HCT116 (cell line): ENCODE measurements around the gene GOLGA7B. TPM values are rescaled to one million over a fixed set of nuclear protein-coding genes. Genes with fewer than 3 reads are reported as not detected.

Experiments used
- ATAC-seq: fragments of 200-7000 bp; cut with Tn5 transposase; 2 replicates; pipeline ENCODE4 v1.9.1; 2020; ENCODE audit warnings: mild to moderate bottlenecking, moderate library complexity
- BruUV-seq: library from RNA; stranded (reverse); fragments of 400-500 nt; replicated peaks from 2 replicates; lab custom pipeline; 2021; lab: Mats Ljungman, UMichigan
- CTCF ChIA-PET: fragments of 300-600 bp; sonication (Branson Sonifier 250); formaldehyde crosslinking; loops from one replicate; lab custom pipeline; 2021; ENCODE audit warnings: antibody characterized with exemption; lab: Charles Lee
- POLR2A ChIA-PET: fragments of 300-600, 350-600 bp; sonication (Branson Sonifier 250); formaldehyde crosslinking; loops from one replicate; lab custom pipeline; 2021; ENCODE audit warnings: antibody characterized with exemption; lab: Charles Lee
- RAD21 ChIA-PET, 2 experiments: fragments of 300-600 bp; sonication (Branson Sonifier 250); formaldehyde crosslinking; loops; one replicate each; lab custom pipeline; 2023; ENCODE audit warnings: low total read pairs in 2 of 2; ENCODE audit not compliant: uncharacterized antibody in 2 of 2, unreplicated experiment in 2 of 2, low non-redundant PET in 1 of 2; lab: Charles Lee
- DNase-seq: peaks from one replicate; pipeline ENCODE4 v3.0.0-alpha.2; 2010; ENCODE audit warnings: low read depth, low spot score
- H2AFZ ChIP-seq: fragments of 200-600 bp; shearing (Covaris generic), sonication (generic); 2 replicates; pipeline ENCODE4 v1.6.1; 2017; ENCODE audit warnings: low read depth, mixed run types, mixed read lengths, antibody characterized with exemption, low read length; ENCODE audit not compliant: poor library complexity, severe bottlenecking
- H3K27ac ChIP-seq: 2 replicates; pipeline ENCODE4 v1.5.1; 2012; ENCODE audit warnings: low read depth, low read length
- H3K27me3 ChIP-seq: fragments of 200-600 bp; sonication (generic); 2 replicates; pipeline ENCODE4 v1.6.1; 2016; ENCODE audit warnings: mixed run types, low read length, mixed read lengths; ENCODE audit not compliant: insufficient read depth
- H3K36me3 ChIP-seq, 2 experiments: fragments of 200-500 bp in 1 of 2; fragments of 200-600 bp in 1 of 2; sonication (Bioruptor generic) in 1 of 2; sonication (generic) in 1 of 2; 2 replicates each; pipeline versions ENCODE4 v1.5.1 to v1.6.1; 2014 to 2016; ENCODE audit warnings: low read length in 2 of 2, inconsistent platforms in 1 of 2, mixed read lengths in 1 of 2, mixed run types in 1 of 2; ENCODE audit not compliant: insufficient read depth in 2 of 2, control insufficient read depth in 1 of 2
- H3K4me1 ChIP-seq, 2 experiments: fragments of 200-600 bp in 1 of 2; sonication (generic) in 1 of 2; 2 replicates each; pipeline versions ENCODE4 v1.5.1 to v1.6.1; 2012 to 2017; ENCODE audit warnings: low read length in 2 of 2, inconsistent platforms in 1 of 2, mild to moderate bottlenecking in 1 of 2, mixed read lengths in 1 of 2, mixed run types in 1 of 2, moderate library complexity in 1 of 2; ENCODE audit not compliant: insufficient read depth in 2 of 2, control insufficient read depth in 1 of 2
- H3K4me2 ChIP-seq: fragments of 200-600 bp; sonication (generic); 2 replicates; pipeline ENCODE4 v1.6.1; 2017; ENCODE audit warnings: mixed run types, low read length, mixed read lengths
- H3K4me3 ChIP-seq, 2 experiments: fragments of 200-600 bp in 1 of 2; sonication (generic) in 1 of 2; replicated peaks in 1 of 2; 2 replicates each; pipeline ENCODE4 v1.5.1; 2011 to 2016; ENCODE audit warnings: low read length in 2 of 2, control low read depth in 1 of 2, low read depth in 1 of 2, mild to moderate bottlenecking in 1 of 2, mixed read lengths in 1 of 2, mixed run types in 1 of 2
- H3K79me2 ChIP-seq: fragments of 200-600 bp; sonication (generic); 2 replicates; pipeline ENCODE4 v1.6.1; 2017; ENCODE audit warnings: mild to moderate bottlenecking, mixed run types, low read length, moderate library complexity, mixed read lengths; ENCODE audit not compliant: insufficient read depth
- H3K9ac ChIP-seq: fragments of 200-600 bp; sonication (generic); 2 replicates; pipeline ENCODE4 v1.6.1; 2016; ENCODE audit warnings: low read length, mixed read lengths
- H3K9me2 ChIP-seq: fragments of 200-600 bp; sonication (generic), shearing (Covaris generic); 2 replicates; pipeline ENCODE4 v1.6.1; 2017; ENCODE audit warnings: mixed run types, mild to moderate bottlenecking, moderate library complexity; ENCODE audit not compliant: insufficient read depth
- H3K9me3 ChIP-seq, 2 experiments: fragments of 200-500 bp in 1 of 2; fragments of 200-600 bp in 1 of 2; sonication (Bioruptor generic) in 1 of 2; sonication (generic) in 1 of 2; 2 replicates each; pipeline ENCODE4 v1.6.1; 2014 to 2017; ENCODE audit warnings: low read length in 2 of 2, mixed read lengths in 2 of 2, inconsistent platforms in 1 of 2, low read depth in 1 of 2, mild to moderate bottlenecking in 1 of 2, mixed run types in 1 of 2, moderate library complexity in 1 of 2; ENCODE audit not compliant: control insufficient read depth in 1 of 2, insufficient read depth in 1 of 2
- H4K20me1 ChIP-seq: fragments of 200-600 bp; sonication (generic), shearing (Covaris generic); 2 replicates; pipeline ENCODE4 v1.6.1; 2017; ENCODE audit warnings: mixed run types, mild to moderate bottlenecking, moderate library complexity; ENCODE audit not compliant: insufficient read depth
- CBX3 ChIP-seq: IDR thresholded peaks from 2 replicates; pipeline ENCODE4 v1.6.1; 2012; ENCODE audit warnings: low read depth
- CEBPB ChIP-seq: IDR thresholded peaks from 2 replicates; pipeline ENCODE4 v1.6.1; 2012; ENCODE audit warnings: low read depth
- CTCF ChIP-seq, 3 experiments: fragments of 200-600 bp in 1 of 3; sonication (generic) in 1 of 3; IDR thresholded peaks in 2 of 3; conservative IDR thresholded peaks in 1 of 3; 2 replicates each; pipeline ENCODE4 v1.5.1; 2012 to 2017; ENCODE audit warnings: low read depth in 2 of 3, low read length in 2 of 3, antibody characterized with exemption in 1 of 3, borderline replicate concordance in 1 of 3, control low read depth in 1 of 3, mild to moderate bottlenecking in 1 of 3, mixed read lengths in 1 of 3, mixed run types in 1 of 3, moderate library complexity in 1 of 3; ENCODE audit not compliant: insufficient read depth in 1 of 3
- EZH2 ChIP-seq: fragments of 200-600 bp; sonication (generic); IDR thresholded peaks from 2 replicates; pipeline ENCODE4 v1.6.1; 2017; ENCODE audit warnings: antibody characterized with exemption, mixed run types
- EZH2phosphoT487 ChIP-seq: fragments of 200-600 bp; IDR thresholded peaks from 2 replicates; pipeline ENCODE4 v1.6.1; 2018; ENCODE audit warnings: antibody characterized with exemption, borderline replicate concordance
- FOSL1 ChIP-seq: IDR thresholded peaks from 2 replicates; pipeline ENCODE4 v1.6.1; 2012; ENCODE audit warnings: low read depth
- JUND ChIP-seq: IDR thresholded peaks from 2 replicates; pipeline ENCODE4 v1.6.1; 2012
- POLR2A ChIP-seq: IDR thresholded peaks from 2 replicates; pipeline ENCODE4 v1.7.0; 2011; ENCODE audit warnings: borderline replicate concordance; ENCODE audit not compliant: insufficient read depth, insufficient read length; ENCODE audit errors: extremely low read depth
- RAD21 ChIP-seq: IDR thresholded peaks from 2 replicates; pipeline ENCODE4 v1.6.1; 2012; ENCODE audit warnings: low read depth, mild to moderate bottlenecking
- SIN3A ChIP-seq: IDR thresholded peaks from 2 replicates; pipeline ENCODE4 v1.6.1; 2012; ENCODE audit warnings: low read depth
- TCF7L2 ChIP-seq: IDR thresholded peaks from 2 replicates; pipeline ENCODE4 v1.7.0; 2011; ENCODE audit warnings: borderline replicate concordance, inconsistent platforms; ENCODE audit not compliant: insufficient read depth, insufficient read length; ENCODE audit errors: extremely low read depth
- YY1 ChIP-seq: IDR thresholded peaks from 2 replicates; pipeline ENCODE4 v1.6.1; 2011; ENCODE audit warnings: low read length, low read depth, moderate library complexity, mild to moderate bottlenecking; ENCODE audit not compliant: insufficient replicate concordance; ENCODE audit errors: extremely low read depth
- intact Hi-C: fragments of 100-400 bp; cut with micrococcal nuclease; formaldehyde crosslinking; loops from 2 replicates; pipeline ENCODE4 v1.10.0; 2022
- total RNA-seq: library from RNA; stranded (reverse); gene quantifications from one replicate; pipeline ENCODE4 v1.2.1, GENCODE V29; 2021; ENCODE audit not compliant: unreplicated experiment

GOLGA7B gene
- total RNA-seq, 1 experiment from 2014 or later = 1.0 TPM

GRCh38 chr10:97800474-97800873 lies 49.2 kb upstream of the GOLGA7B start:
- no TSS peak for BruUV-seq
- no peaks in the 10 kb centered on the region; the same call in 1 of the 2 replicates for H3K27me3 ChIP-seq
- DNase-seq (no peak), ATAC-seq (no peak)
- no peak overlapping the region for H3K27ac ChIP-seq
- no peak for TF ChIP-seq SIN3A
- no peak for TF ChIP-seq EZH2
- no peak for TF ChIP-seq RAD21
- TF ChIP-seq EZH2phosphoT487 = no peak
- no peak for TF ChIP-seq CTCF (IDR thresholded peaks at IDR 0.05 in 2 of 3, conservative IDR thresholded peaks at IDR 0.05 in 1 of 3; ENCODE audit: borderline replicate concordance in 1 of 3, insufficient read depth in 1 of 3, low read depth in 2 of 3, low read length in 2 of 3)
- TF ChIP-seq CBX3 = no peak
- TF ChIP-seq FOSL1 = no peak
- no peak for TF ChIP-seq CEBPB
- no peak for TF ChIP-seq POLR2A
- no peak for TF ChIP-seq TCF7L2
- TF ChIP-seq YY1 = no peak
- TF ChIP-seq JUND = no peak
- ChIA-PET POLR2A (no interaction called here), CTCF (interaction anchor here (0.9 kb wide), 1 partner anchor 241 kb away, joined by 3 read pairs; no protein-coding TSS in a partner anchor), RAD21 (no interaction called here)
- no peaks in the 10 kb centered on the region for H4K20me1 ChIP-seq
- intact Hi-C loops = no loop called here
- H2AFZ ChIP-seq = no peak overlapping the region
- H3K36me3 ChIP-seq = no peaks in the 10 kb centered on the region
- H3K9ac ChIP-seq = no peak overlapping the region
- no peak overlapping the region for H3K4me2 ChIP-seq
- H3K4me1 ChIP-seq = peaks cover 0 to 7% of the 10 kb centered on the region in 2 experiments; a peak in 2 of 4 replicates
- H3K9me2 ChIP-seq = no peaks in the 10 kb centered on the region
- H3K79me2 ChIP-seq = no peaks in the 10 kb centered on the region
- H3K4me3 ChIP-seq = no peak overlapping the region
- H3K9me3 ChIP-seq = no peaks in the 10 kb centered on the region; a peak in 1 of 4 replicates
